Bronchial epithelial cell (primary cell): ENCODE data around the gene MAST4. TPM values are rescaled to one million over a fixed set of nuclear protein-coding genes. Genes with fewer than 3 reads are reported as not detected.

Experiments used
- DNase-seq: peaks from one replicate; pipeline ENCODE4 v3.0.0-alpha.2; 2010; ENCODE audit warnings: low read depth
- FAIRE-seq: peaks from 2 replicates; lab custom pipeline; 2011; peaks lifted over from hg19 to GRCh38; lab: Jason Lieb, UNC
- H3K27me3 ChIP-seq: 2 replicates; pipeline ENCODE4 v1.5.1; 2011; ENCODE audit warnings: low read length; ENCODE audit not compliant: control insufficient read depth, insufficient read depth
- H3K36me3 ChIP-seq: 2 replicates; pipeline ENCODE4 v1.5.1; 2011; ENCODE audit warnings: low read length; ENCODE audit not compliant: control insufficient read depth, insufficient read depth
- H3K4me3 ChIP-seq: 2 replicates; pipeline ENCODE4 v1.5.1; 2011; ENCODE audit warnings: mild to moderate bottlenecking, low read depth, low read length, control low read depth
- CTCF ChIP-seq: IDR thresholded peaks from 2 replicates; pipeline ENCODE4 v1.5.1; 2011; ENCODE audit warnings: mild to moderate bottlenecking, moderate library complexity, low read length, control low read depth, inconsistent platforms; ENCODE audit not compliant: insufficient read depth, severe bottlenecking
- total RNA-seq: library from RNA; depleted of rRNA; stranded (reverse); fragments of >200 nt; gene quantifications from 2 replicates; pipeline ENCODE4 v1.2.1, GENCODE V29; 2014

Gene MAST4
- total RNA-seq, 1 donor from 2014 or later = 10.3 TPM

- no peak for TF ChIP-seq CTCF
- Histone ChIP-seq H3K36me3 (no peaks in the 10 kb centered on the region), H3K4me3 (peak overlapping the region; percentile 38), H3K27me3 (no peaks in the 10 kb centered on the region)
- DNase-seq (peak; percentile 70), FAIRE-seq (no peak)
Measured at GRCh38 chr5:67014957-67015400, 418.8 kb downstream of the MAST4 start.

- FAIRE-seq = no peak
- Histone ChIP-seq H3K4me3 (peak overlapping the region; percentile 38), H3K27me3 (no peaks in the 10 kb centered on the region), H3K36me3 (no peaks in the 10 kb centered on the region)
- peak; percentile 96 for DNase-seq
- no peak for TF ChIP-seq CTCF
Measured at GRCh38 chr5:67015541-67016191, 419.5 kb downstream of the MAST4 start.

- H3K27me3 ChIP-seq = no peaks in the 10 kb centered on the region
- no peak for TF ChIP-seq CTCF
- H3K36me3 ChIP-seq = no peaks in the 10 kb centered on the region
- FAIRE-seq = no peak
- no peak for DNase-seq
- H3K4me3 ChIP-seq = no peak overlapping the region
Measured at GRCh38 chr5:67019065-67019845, 423.1 kb downstream of the MAST4 start.

- DNase-seq (no peak), FAIRE-seq (no peak)
- no peak for TF ChIP-seq CTCF
- no peak overlapping the region for H3K4me3 ChIP-seq
- H3K36me3 ChIP-seq = no peaks in the 10 kb centered on the region
- no peaks in the 10 kb centered on the region for H3K27me3 ChIP-seq
Measured at GRCh38 chr5:67020096-67020615, 424.0 kb downstream of the MAST4 start.

- no peak for TF ChIP-seq CTCF
- FAIRE-seq = no peak
- no peak overlapping the region for H3K4me3 ChIP-seq
- DNase-seq = peak; percentile 99
- no peaks in the 10 kb centered on the region for H3K27me3 ChIP-seq
- no peaks in the 10 kb centered on the region for H3K36me3 ChIP-seq
Measured at GRCh38 chr5:67021031-67021430, 424.8 kb downstream of the MAST4 start.
